Measurements from ENCODE around the gene ITPK1.

Gene ITPK1

GRCh38 chr14:93095742-93096510 is 19.8 kb downstream of the ITPK1 start:
- no peak overlapping the region for H2BK15ac ChIP-seq (replicated peaks; ENCODE audit: low read depth)
- H3K27me3 ChIP-seq (ENCODE audit: insufficient read depth, low read length, poor library complexity) = no peaks in the 10 kb centered on the region
- no peak overlapping the region for H2BK5ac ChIP-seq (ENCODE audit: low read length)
- H4K5ac ChIP-seq (ENCODE audit: low read length) = no peak overlapping the region
- no peak overlapping the region for H3K56ac ChIP-seq (ENCODE audit: low read length)
- H3K4me3 ChIP-seq (ENCODE audit: low read length) = no peak overlapping the region
- no CpG with 5 or more reads among the region's 13 CpGs for WGBS (ENCODE audit: extremely low coverage, insufficient coverage, low lambda C conversion rate)
- no peaks in the 10 kb centered on the region for H3K36me3 ChIP-seq (ENCODE audit: control insufficient read depth, insufficient read depth, low read length)
- no peak overlapping the region for H2BK120ac ChIP-seq (ENCODE audit: low read depth, low read length)
- no peak overlapping the region for H3K4me2 ChIP-seq (ENCODE audit: low read length)
- no peak overlapping the region for H3K4ac ChIP-seq (ENCODE audit: low read depth, low read length)
- peaks cover 9% of the 10 kb centered on the region for H3K79me1 ChIP-seq (ENCODE audit: low read length)
- no peak overlapping the region for H2AK5ac ChIP-seq (ENCODE audit: low read length)
- H3K23ac ChIP-seq (ENCODE audit: low read length) = no peak overlapping the region
- no peak for DNase-seq
- no peak overlapping the region for H4K8ac ChIP-seq (ENCODE audit: low read depth, low read length)
- no peak overlapping the region for H3K27ac ChIP-seq (ENCODE audit: low read depth, low read length)
- H3K4me1 ChIP-seq (ENCODE audit: control insufficient read depth, low read depth, low read length) = peaks cover 3% of the 10 kb centered on the region
- H3K18ac ChIP-seq (ENCODE audit: low read length) = no peak overlapping the region
- no peak overlapping the region for H3K9ac ChIP-seq (ENCODE audit: low read length)
- H3K79me2 ChIP-seq (ENCODE audit: control insufficient read depth, insufficient read depth, low read length) = peaks cover 9% of the 10 kb centered on the region

GRCh38 chr14:93094121-93094918 is 21.4 kb downstream of the ITPK1 start:
- WGBS (ENCODE audit: extremely low coverage, insufficient coverage, low lambda C conversion rate) = no CpG with 5 or more reads among the region's 20 CpGs
- Histone ChIP-seq H3K36me3 (ENCODE audit: control insufficient read depth, insufficient read depth, low read length) (no peaks in the 10 kb centered on the region), H3K79me1 (ENCODE audit: low read length) (peaks cover 9% of the 10 kb centered on the region)

DNA sequence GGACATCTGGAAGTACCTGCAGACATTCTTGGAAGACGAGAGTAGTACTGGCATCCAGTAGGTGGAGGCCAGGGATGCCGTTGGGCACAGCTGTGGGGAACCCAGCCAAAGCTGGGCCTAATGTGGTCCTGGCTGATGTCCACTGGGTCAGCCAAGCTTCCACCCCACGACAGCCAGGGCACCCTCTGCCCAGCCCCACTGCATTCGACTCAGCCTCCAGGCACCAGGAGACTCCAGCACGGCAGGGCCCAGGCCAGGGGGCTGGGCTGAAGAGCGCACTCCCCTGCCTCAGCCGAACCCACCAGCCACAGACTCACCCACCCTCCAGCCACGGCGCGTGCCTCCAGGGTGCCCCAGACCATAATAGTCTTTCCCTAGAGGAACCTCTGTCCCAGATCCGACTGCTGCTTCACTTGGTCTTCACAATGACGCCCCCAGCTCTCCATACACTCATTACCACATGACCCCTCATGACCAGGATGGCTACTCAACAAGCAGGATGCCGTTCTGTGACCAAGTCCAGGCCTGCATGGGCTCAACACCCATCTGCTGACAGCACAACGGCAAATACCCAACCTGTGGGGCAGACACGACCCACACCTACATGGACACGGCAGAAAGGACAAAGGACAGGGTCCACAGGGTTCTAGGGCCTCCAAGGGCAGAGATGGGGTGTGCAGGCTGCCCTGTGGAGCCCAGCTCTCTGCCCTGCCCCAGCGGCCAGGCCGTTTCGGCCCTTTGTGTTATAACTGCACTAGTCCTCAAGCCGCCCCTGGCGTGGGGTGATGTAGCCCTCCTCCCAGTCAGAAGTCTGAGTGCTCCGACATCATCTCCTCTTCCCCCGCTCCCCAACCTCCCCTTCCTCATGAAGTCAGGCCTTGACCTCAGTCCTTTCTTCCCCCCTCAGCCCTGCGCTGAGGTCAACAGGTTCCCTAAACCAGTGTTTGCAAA is 22.8 kb downstream of the ITPK1 start:
- H2BK15ac ChIP-seq (replicated peaks; ENCODE audit: low read depth) = no peak overlapping the region
- no peak overlapping the region for H4K5ac ChIP-seq (ENCODE audit: low read length)
- no peak overlapping the region for H3K4me3 ChIP-seq (ENCODE audit: low read length)
- no peak overlapping the region for H3K9ac ChIP-seq (ENCODE audit: low read length)
- H3K79me2 ChIP-seq (ENCODE audit: control insufficient read depth, insufficient read depth, low read length) = peaks cover 7% of the 10 kb centered on the region
- no peak overlapping the region for H3K56ac ChIP-seq (ENCODE audit: low read length)
- no peak overlapping the region for H4K8ac ChIP-seq (ENCODE audit: low read depth, low read length)
- no peak overlapping the region for H3K23ac ChIP-seq (ENCODE audit: low read length)
- H3K79me1 ChIP-seq (ENCODE audit: low read length) = peaks cover 9% of the 10 kb centered on the region
- H3K36me3 ChIP-seq (ENCODE audit: control insufficient read depth, insufficient read depth, low read length) = no peaks in the 10 kb centered on the region
- no peaks in the 10 kb centered on the region for H3K27me3 ChIP-seq (ENCODE audit: insufficient read depth, low read length, poor library complexity)
- no peak overlapping the region for H3K27ac ChIP-seq (ENCODE audit: low read depth, low read length)
- no peaks in the 10 kb centered on the region for H3K4me1 ChIP-seq (ENCODE audit: control insufficient read depth, low read depth, low read length)
- no peak overlapping the region for H3K4ac ChIP-seq (ENCODE audit: low read depth, low read length)
- WGBS (ENCODE audit: extremely low coverage, insufficient coverage, low lambda C conversion rate) = no CpG with 5 or more reads among the region's 24 CpGs
- no peak overlapping the region for H2BK5ac ChIP-seq (ENCODE audit: low read length)
- DNase-seq = no peak
- H2BK120ac ChIP-seq (ENCODE audit: low read depth, low read length) = no peak overlapping the region
- H2AK5ac ChIP-seq (ENCODE audit: low read length) = no peak overlapping the region
- no peak overlapping the region for H3K18ac ChIP-seq (ENCODE audit: low read length)
- no peak overlapping the region for H3K4me2 ChIP-seq (ENCODE audit: low read length)

More at GRCh38 chr14:93094121-93094918, 21.4 kb downstream of the ITPK1 start:
- no peak overlapping the region for H3K4me3 ChIP-seq (ENCODE audit: low read length)
- H2BK5ac ChIP-seq (ENCODE audit: low read length) = no peak overlapping the region
- no peak overlapping the region for H3K4ac ChIP-seq (ENCODE audit: low read depth, low read length)
- peaks cover 7% of the 10 kb centered on the region for H3K79me2 ChIP-seq (ENCODE audit: control insufficient read depth, insufficient read depth, low read length)
- no peak for DNase-seq
- no peak overlapping the region for H2AK5ac ChIP-seq (ENCODE audit: low read length)
- no peak overlapping the region for H4K8ac ChIP-seq (ENCODE audit: low read depth, low read length)
- H2BK120ac ChIP-seq (ENCODE audit: low read depth, low read length) = no peak overlapping the region
- no peak overlapping the region for H3K23ac ChIP-seq (ENCODE audit: low read length)
- no peak overlapping the region for H3K27ac ChIP-seq (ENCODE audit: low read depth, low read length)
- no peaks in the 10 kb centered on the region for H3K27me3 ChIP-seq (ENCODE audit: insufficient read depth, low read length, poor library complexity)
- H2BK15ac ChIP-seq (replicated peaks; ENCODE audit: low read depth) = no peak overlapping the region
- no peak overlapping the region for H3K4me2 ChIP-seq (ENCODE audit: low read length)
- no peak overlapping the region for H3K18ac ChIP-seq (ENCODE audit: low read length)
- no peak overlapping the region for H3K56ac ChIP-seq (ENCODE audit: low read length)
- H3K9ac ChIP-seq (ENCODE audit: low read length) = no peak overlapping the region
- no peak overlapping the region for H4K5ac ChIP-seq (ENCODE audit: low read length)
- H3K4me1 ChIP-seq (ENCODE audit: control insufficient read depth, low read depth, low read length) = no peaks in the 10 kb centered on the region

DNA sequence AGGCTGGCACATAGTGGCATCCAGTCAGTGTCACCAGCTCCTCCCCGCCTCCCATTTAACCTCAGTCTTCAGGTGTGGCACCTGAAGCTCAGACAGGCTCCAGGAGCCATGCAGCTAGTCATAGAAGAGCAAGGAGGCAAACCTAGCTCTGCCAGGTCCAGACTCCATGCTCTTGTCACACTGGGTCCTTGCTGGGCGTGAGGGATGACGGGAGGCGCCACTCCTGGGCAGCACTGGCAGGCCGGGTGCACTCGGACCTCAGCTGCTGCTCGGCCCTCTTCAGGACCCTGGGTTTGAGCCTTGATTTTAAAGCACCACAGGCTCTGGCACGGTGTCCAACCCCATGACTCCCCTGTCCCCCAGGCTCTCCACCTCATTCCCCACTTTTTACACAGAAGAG is 24.1 kb downstream of the ITPK1 start:
- H3K4me3 ChIP-seq (ENCODE audit: low read length) = no peak overlapping the region
- no CpG with 5 or more reads among the region's 8 CpGs for WGBS (ENCODE audit: extremely low coverage, insufficient coverage, low lambda C conversion rate)

DNA sequence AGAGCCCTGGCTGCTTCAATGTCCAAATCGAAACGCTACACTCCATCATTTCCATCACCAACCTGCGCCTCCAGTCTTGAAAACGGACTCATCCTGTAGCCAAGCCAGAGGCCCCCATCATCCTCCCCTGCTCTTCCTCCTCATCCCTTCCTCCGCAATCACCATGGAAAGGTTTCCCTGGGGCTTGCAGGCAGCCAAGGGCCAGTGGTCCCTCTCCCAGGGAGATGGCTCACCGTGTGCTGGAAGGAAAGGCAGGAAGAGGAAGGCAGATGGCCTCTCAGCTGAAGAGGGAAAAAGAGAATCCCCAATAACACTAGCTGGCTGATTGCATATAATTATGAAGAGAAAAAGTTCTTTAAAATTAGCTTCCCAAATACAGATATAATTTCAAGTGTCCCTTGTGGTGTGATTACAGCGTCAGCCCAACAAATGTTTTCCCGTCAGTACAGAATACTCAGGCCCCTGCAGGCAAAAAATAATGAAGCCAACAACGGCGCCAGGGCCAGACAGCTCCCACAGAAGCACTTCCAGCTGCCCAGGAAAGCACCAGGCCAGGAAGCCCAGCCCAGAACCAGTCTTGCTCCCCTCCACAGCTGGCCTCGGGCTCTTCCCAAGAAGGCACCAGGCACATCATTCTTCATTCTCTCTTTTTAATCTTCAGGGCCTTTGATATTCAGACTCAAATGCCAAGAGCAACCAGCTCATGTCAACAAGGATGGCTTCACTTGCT is 24.7 kb downstream of the ITPK1 start:
- Histone ChIP-seq H3K4ac (ENCODE audit: low read depth, low read length) (no peak overlapping the region), H3K4me1 (ENCODE audit: control insufficient read depth, low read depth, low read length) (peaks cover 5% of the 10 kb centered on the region), H3K56ac (ENCODE audit: low read length) (no peak overlapping the region), H4K8ac (ENCODE audit: low read depth, low read length) (no peak overlapping the region), H3K79me2 (ENCODE audit: control insufficient read depth, insufficient read depth, low read length) (peaks cover 4% of the 10 kb centered on the region), H3K36me3 (ENCODE audit: control insufficient read depth, insufficient read depth, low read length) (no peaks in the 10 kb centered on the region), H3K4me2 (ENCODE audit: low read length) (no peak overlapping the region), H3K79me1 (ENCODE audit: low read length) (peaks cover 6% of the 10 kb centered on the region), H3K18ac (ENCODE audit: low read length) (no peak overlapping the region), H2BK120ac (ENCODE audit: low read depth, low read length) (no peak overlapping the region), H3K27ac (ENCODE audit: low read depth, low read length) (no peak overlapping the region), H3K4me3 (ENCODE audit: low read length) (no peak overlapping the region), H3K9ac (ENCODE audit: low read length) (no peak overlapping the region), H2BK5ac (ENCODE audit: low read length) (no peak overlapping the region), H4K5ac (ENCODE audit: low read length) (no peak overlapping the region), H2BK15ac (replicated peaks; ENCODE audit: low read depth) (no peak overlapping the region), H3K23ac (ENCODE audit: low read length) (no peak overlapping the region), H3K27me3 (ENCODE audit: insufficient read depth, low read length, poor library complexity) (no peaks in the 10 kb centered on the region), H2AK5ac (ENCODE audit: low read length) (no peak overlapping the region)
- DNase-seq = no peak
- no CpG with 5 or more reads among the region's 11 CpGs for WGBS (ENCODE audit: extremely low coverage, insufficient coverage, low lambda C conversion rate)

More for the DNA sequence above, 24.1 kb downstream of the ITPK1 start:
- Histone ChIP-seq H3K18ac (ENCODE audit: low read length) (no peak overlapping the region), H3K23ac (ENCODE audit: low read length) (no peak overlapping the region), H3K4me2 (ENCODE audit: low read length) (no peak overlapping the region), H3K36me3 (ENCODE audit: control insufficient read depth, insufficient read depth, low read length) (no peaks in the 10 kb centered on the region), H3K4ac (ENCODE audit: low read depth, low read length) (no peak overlapping the region), H3K27ac (ENCODE audit: low read depth, low read length) (no peak overlapping the region), H3K4me1 (ENCODE audit: control insufficient read depth, low read depth, low read length) (no peaks in the 10 kb centered on the region), H3K79me1 (ENCODE audit: low read length) (peaks cover 9% of the 10 kb centered on the region), H4K5ac (ENCODE audit: low read length) (no peak overlapping the region), H3K9ac (ENCODE audit: low read length) (no peak overlapping the region), H3K79me2 (ENCODE audit: control insufficient read depth, insufficient read depth, low read length) (peaks cover 7% of the 10 kb centered on the region), H2BK5ac (ENCODE audit: low read length) (no peak overlapping the region), H3K27me3 (ENCODE audit: insufficient read depth, low read length, poor library complexity) (no peaks in the 10 kb centered on the region), H2BK15ac (replicated peaks; ENCODE audit: low read depth) (no peak overlapping the region), H4K8ac (ENCODE audit: low read depth, low read length) (no peak overlapping the region), H3K56ac (ENCODE audit: low read length) (no peak overlapping the region), H2BK120ac (ENCODE audit: low read depth, low read length) (no peak overlapping the region), H2AK5ac (ENCODE audit: low read length) (no peak overlapping the region)
- no peak for DNase-seq
